DOHH2 (cell line): ENCODE measurements around the gene CRTAP.

Source experiments
- H3F3A ChIP-seq: fragments of 200-600 bp; sonication (generic), shearing (Covaris generic); 2 replicates; pipeline ENCODE4 v1.6.0; 2016; ENCODE audit warnings: antibody characterized with exemption, mild to moderate bottlenecking; ENCODE audit not compliant: control insufficient read depth, insufficient read depth
- H3K27ac ChIP-seq: fragments of 200-600 bp; sonication (generic); 2 replicates; pipeline ENCODE4 v1.5.1; 2014; ENCODE audit warnings: low read depth, mild to moderate bottlenecking, low read length, moderate library complexity
- H3K27me3 ChIP-seq: fragments of 200-600 bp; sonication (generic); 2 replicates; pipeline ENCODE4 v1.6.1; 2014; ENCODE audit warnings: mild to moderate bottlenecking, low read length, mixed read lengths; ENCODE audit not compliant: control insufficient read depth
- H3K36me3 ChIP-seq: fragments of 200-600 bp; sonication (generic); 2 replicates; pipeline ENCODE4 v1.6.1; 2014; ENCODE audit warnings: mild to moderate bottlenecking, low read length, moderate library complexity, mixed read lengths; ENCODE audit not compliant: control insufficient read depth
- H3K4me1 ChIP-seq: fragments of 200-600 bp; sonication (generic); 2 replicates; pipeline ENCODE4 v1.6.1; 2014; ENCODE audit warnings: mild to moderate bottlenecking, low read length, mixed read lengths; ENCODE audit not compliant: control insufficient read depth
- H3K4me2 ChIP-seq: fragments of 200-600 bp; sonication (generic); 2 replicates; pipeline ENCODE4 v1.6.0; 2014; ENCODE audit warnings: mild to moderate bottlenecking, low read length, moderate library complexity
- H3K4me3 ChIP-seq: fragments of 200-600 bp; sonication (generic); 2 replicates; pipeline ENCODE4 v1.5.1; 2014; ENCODE audit warnings: mild to moderate bottlenecking, low read length, mixed read lengths
- H3K79me2 ChIP-seq: fragments of 200-600 bp; sonication (generic); 2 replicates; pipeline ENCODE4 v1.6.1; 2014; ENCODE audit warnings: mild to moderate bottlenecking, low read length, mixed read lengths; ENCODE audit not compliant: control insufficient read depth
- H3K9me2 ChIP-seq: fragments of 200-600 bp; sonication (generic); replicated peaks from 2 replicates; pipeline ENCODE4 v1.6.1; 2014; ENCODE audit warnings: mild to moderate bottlenecking, low read length, mixed read lengths; ENCODE audit not compliant: control insufficient read depth
- H3K9me3 ChIP-seq: fragments of 200-600 bp; sonication (generic); 2 replicates; pipeline ENCODE4 v1.6.1; 2014; ENCODE audit warnings: antibody characterized with exemption, low read length, mixed read lengths; ENCODE audit not compliant: control insufficient read depth, insufficient read depth
- H4K20me1 ChIP-seq: fragments of 200-600 bp; sonication (generic); 2 replicates; pipeline ENCODE4 v1.6.0; 2014; ENCODE audit warnings: low read depth, mild to moderate bottlenecking, antibody characterized with exemption, low read length, moderate library complexity; ENCODE audit not compliant: control insufficient read depth, insufficient read depth
- CTCF ChIP-seq: fragments of 200-600 bp; sonication (generic); IDR thresholded peaks from one replicate; pipeline ENCODE4 v1.5.1; 2014; ENCODE audit warnings: antibody characterized with exemption, mild to moderate bottlenecking, low read depth, low read length; ENCODE audit not compliant: poor library complexity, severe bottlenecking
- EZH2phosphoT487 ChIP-seq: fragments of 200-600 bp; sonication (generic); IDR thresholded peaks from 2 replicates; pipeline ENCODE4 v1.6.1; 2017; ENCODE audit warnings: borderline replicate concordance, mild to moderate bottlenecking, antibody characterized with exemption, low read length, moderate library complexity, mixed read lengths

CRTAP gene

DNA sequence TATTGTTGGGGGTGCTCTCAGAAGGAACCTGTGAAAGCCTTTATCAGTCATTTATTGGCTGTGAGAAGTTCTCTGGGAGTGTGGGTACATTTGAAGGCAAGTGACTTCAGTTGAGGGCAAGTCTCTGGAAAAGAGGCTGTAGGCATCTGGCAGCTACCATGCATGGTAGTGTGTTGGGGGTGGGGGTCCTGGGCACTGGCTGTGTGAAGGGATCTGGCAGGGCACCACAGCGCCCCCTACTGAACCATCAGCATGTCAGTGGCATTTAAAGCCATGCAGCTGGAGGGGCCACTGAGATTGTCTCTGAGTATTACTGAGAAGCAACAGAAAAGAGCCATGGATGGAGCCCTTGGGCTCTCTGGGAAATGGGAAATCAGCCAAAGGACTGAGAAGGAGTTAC lies 30.6 kb downstream of the CRTAP start:
- H3F3A ChIP-seq: no peaks in the 10 kb centered on the region
- H3K4me3 ChIP-seq: no peak overlapping the region
- H4K20me1 ChIP-seq: no peaks in the 10 kb centered on the region
- no peaks in the 10 kb centered on the region for H3K79me2 ChIP-seq
- no peaks in the 10 kb centered on the region for H3K9me3 ChIP-seq
- no peak overlapping the region for H3K4me2 ChIP-seq
- no peak for TF ChIP-seq EZH2phosphoT487
- TF ChIP-seq CTCF: peak; percentile 86
- peaks cover 2% of the 10 kb centered on the region for H3K4me1 ChIP-seq
- no peak overlapping the region for H3K27ac ChIP-seq
- H3K36me3 ChIP-seq: peaks cover 3% of the 10 kb centered on the region; the same call in 1 of the 2 replicates
- H3K27me3 ChIP-seq: no peaks in the 10 kb centered on the region
- H3K9me2 ChIP-seq: no peaks in the 10 kb centered on the region

GRCh38 chr3:33145221-33145900 lies 31.5 kb downstream of the CRTAP start:
- Histone ChIP-seq H3K4me2 (no peak overlapping the region), H4K20me1 (no peaks in the 10 kb centered on the region)
- no peak for TF ChIP-seq CTCF
- TF ChIP-seq EZH2phosphoT487: no peak

DNA sequence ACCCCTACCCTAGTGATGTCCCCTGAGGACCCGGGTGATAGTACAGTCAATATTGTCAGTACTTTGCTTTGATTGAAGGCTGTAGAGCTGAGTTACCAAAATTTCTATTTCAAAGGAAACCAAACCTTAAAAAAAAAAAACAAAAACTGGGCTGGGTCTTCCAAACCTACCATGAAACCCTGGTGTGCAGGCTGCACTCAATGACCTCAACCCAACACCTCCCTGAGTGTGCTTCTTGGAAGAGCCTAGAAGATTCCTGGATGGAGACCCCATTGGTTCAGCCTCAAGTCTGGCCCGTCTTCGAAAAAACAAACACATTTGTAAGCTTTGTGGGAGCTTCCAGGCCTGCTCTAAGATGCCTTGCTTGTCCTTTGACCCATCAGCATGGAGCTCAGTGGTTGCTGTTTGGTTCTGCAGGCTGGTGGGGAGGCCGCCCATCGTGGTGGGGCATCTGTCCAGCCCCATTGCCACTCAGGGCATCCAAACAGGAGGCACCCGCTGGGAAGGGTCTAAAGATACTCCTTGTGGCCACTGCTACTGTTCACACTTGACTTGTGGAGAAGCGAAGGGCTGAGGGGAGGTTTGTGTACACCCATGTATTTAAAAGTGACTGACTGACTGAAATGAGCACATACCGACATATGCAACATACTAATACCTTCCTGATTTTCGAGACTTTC lies 32.2 kb downstream of the CRTAP start:
- Histone ChIP-seq H3K4me3 (no peak overlapping the region), H3F3A (no peaks in the 10 kb centered on the region), H3K4me1 (no peaks in the 10 kb centered on the region), H3K27me3 (no peaks in the 10 kb centered on the region), H3K9me2 (no peaks in the 10 kb centered on the region), H3K36me3 (peaks cover 3% of the 10 kb centered on the region; the same call in 1 of the 2 replicates), H4K20me1 (no peaks in the 10 kb centered on the region), H3K4me2 (no peak overlapping the region), H3K9me3 (no peaks in the 10 kb centered on the region), H3K27ac (no peak overlapping the region), H3K79me2 (no peaks in the 10 kb centered on the region)
- TF ChIP-seq CTCF (no peak), EZH2phosphoT487 (no peak)

More at GRCh38 chr3:33145221-33145900, 31.5 kb downstream of the CRTAP start:
- Histone ChIP-seq H3F3A (no peaks in the 10 kb centered on the region), H3K79me2 (no peaks in the 10 kb centered on the region), H3K4me3 (no peak overlapping the region), H3K27me3 (no peaks in the 10 kb centered on the region), H3K4me1 (no peaks in the 10 kb centered on the region), H3K27ac (no peak overlapping the region), H3K9me3 (no peaks in the 10 kb centered on the region), H3K9me2 (no peaks in the 10 kb centered on the region), H3K36me3 (peaks cover 3% of the 10 kb centered on the region; the same call in 1 of the 2 replicates)
